HG03139 (cell line): ENCODE measurements around the gene L3MBTL2.
"Not testable (repeated sequence)": the region's sequence is repeated elsewhere in the genome, so short reads cannot be mapped to it uniquely, and the experiment has no call there.

ENCODE experiments used
- ATAC-seq: cut with Tn5 transposase; IDR thresholded peaks from one replicate; pipeline ENCODE4 v1.9.1; 2021; ENCODE audit not compliant: unreplicated experiment

The L3MBTL2 gene

GRCh38 chr22:41240377-41241132, 35.4 kb downstream of the L3MBTL2 start, which contains the start of gene CHADL:
Gene CHADL (minus strand): TSS chr22:41240931. CDS start chr22:41240881, 50 bp downstream.
- ATAC-seq, result no peak

GRCh38 chr22:41241133-41241676, 36.1 kb downstream of the L3MBTL2 start:
- no peak for ATAC-seq

- ATAC-seq, result no peak
These were observed 37.4 kb downstream of the L3MBTL2 start for GRCh38 chr22:41242396-41243117.

- no peak for ATAC-seq
These were observed 38.2 kb downstream of the L3MBTL2 start for GRCh38 chr22:41243361-41243760.

DNA sequence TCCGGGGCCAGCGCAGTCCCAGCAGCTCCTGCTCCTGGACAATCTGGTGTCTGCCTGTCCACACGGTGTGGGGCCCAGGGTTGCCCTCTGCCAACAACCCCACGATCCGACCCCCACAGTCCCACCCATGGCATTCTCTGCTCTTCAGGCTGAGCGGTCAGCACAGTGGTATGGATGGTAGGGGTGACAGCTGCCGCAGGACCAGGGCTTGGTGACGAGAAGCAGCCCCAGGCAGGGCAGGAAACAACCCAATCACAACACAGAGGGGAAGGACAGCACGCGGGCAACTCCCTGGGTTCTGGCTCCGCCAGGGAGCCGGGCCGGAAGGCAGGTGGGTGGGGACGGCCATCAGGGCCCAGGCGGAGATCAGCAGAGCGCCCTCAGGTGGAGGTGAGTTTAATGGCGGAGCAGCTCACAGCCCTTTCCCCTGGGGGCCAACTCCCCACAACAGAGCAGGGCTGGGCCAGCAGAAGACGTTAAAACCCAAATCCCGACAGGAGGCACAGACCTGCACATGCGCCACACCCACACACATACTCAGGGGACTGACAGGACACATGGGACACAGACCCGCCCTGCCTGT, 40.9 kb downstream of the L3MBTL2 start:
- ATAC-seq, result no peak

DNA sequence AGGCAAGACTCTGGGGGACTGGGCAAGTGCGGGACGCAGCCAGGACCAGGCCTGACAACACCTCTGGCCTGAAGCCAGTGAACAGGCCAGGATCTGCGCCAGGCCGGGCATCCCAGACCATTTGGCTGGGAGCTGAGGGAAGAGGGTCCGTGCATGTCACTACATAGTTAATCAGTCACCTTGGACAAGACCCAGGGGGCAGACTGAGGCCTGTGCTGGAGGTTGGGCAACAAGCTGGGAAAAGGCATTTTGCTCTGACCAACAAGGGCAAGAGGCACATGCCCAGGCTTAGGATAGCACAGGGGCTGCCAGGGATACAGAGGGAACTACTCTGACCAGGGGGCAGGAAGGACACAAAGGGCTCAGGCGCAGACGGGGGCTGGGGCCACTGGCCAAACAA, 42.6 kb downstream of the L3MBTL2 start:
- no peak for ATAC-seq

DNA sequence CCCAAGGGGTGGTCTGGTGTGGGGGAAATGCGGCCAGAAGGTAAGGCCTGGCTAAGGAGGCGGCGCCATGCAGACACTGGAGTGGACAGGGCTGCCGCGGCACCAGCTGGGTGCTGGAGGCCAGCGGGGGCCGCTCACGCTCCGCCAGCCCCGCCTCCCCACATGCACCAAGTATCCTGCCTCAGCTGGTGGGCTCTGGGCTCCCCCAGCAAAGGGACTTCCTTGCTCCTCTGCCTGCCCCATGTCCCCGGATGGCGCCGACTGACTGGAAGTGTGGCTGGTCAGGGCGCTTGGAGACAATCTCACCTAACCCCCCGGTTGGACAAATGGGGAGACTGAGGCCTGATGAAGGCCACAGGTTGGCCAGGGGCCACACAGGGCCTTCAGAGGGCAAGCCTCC, 43.2 kb downstream of the L3MBTL2 start:
- no peak for ATAC-seq

DNA sequence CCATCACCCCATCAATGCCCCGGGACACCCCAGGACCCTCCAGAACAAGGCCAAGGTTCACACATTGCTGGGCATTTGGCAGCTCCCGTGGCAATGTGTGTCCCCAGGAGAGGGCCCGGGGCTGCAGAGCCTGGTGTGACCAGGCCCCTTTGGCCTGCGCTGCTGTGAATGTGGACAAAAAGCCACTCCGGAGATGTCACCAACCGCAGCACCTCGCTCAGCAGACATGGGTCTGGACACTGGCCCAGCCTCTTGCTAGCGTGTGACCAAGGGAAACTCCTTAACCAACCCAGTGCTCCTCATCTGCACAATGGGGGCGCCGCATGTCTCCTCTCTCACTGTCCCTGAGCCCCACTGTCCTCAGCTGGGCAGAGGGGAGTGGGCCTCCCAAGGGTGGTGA, 43.6 kb downstream of the L3MBTL2 start:
- ATAC-seq, result no peak

GRCh38 chr22:41249442-41249841, 44.3 kb downstream of the L3MBTL2 start:
- no peak for ATAC-seq

GRCh38 chr22:41250127-41250526, 45.0 kb downstream of the L3MBTL2 start:
- ATAC-seq, result no peak

- no peak for ATAC-seq
These were observed 47.3 kb downstream of the L3MBTL2 start for GRCh38 chr22:41252365-41252764.

DNA sequence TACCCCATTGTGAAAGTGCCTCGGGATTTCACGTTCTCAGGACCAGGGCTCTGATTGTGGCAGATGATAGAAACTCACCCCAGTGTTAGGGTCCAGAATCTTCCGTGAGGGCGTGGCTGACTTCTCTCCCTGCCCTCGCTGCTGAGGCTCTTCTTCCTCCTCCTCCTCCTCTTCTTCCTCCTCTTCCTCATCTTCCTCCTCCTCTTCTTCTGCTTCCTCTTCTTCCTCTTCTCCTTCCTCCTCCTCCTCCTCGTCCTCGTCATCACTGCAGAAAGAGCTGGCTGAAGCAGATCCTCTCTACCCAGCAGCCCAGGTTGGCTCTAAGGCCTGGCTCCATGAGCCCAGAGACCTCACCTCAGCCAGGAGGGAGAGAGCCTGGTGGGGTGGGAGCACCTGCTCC, 49.1 kb downstream of the L3MBTL2 start:
- no peak for ATAC-seq

DNA sequence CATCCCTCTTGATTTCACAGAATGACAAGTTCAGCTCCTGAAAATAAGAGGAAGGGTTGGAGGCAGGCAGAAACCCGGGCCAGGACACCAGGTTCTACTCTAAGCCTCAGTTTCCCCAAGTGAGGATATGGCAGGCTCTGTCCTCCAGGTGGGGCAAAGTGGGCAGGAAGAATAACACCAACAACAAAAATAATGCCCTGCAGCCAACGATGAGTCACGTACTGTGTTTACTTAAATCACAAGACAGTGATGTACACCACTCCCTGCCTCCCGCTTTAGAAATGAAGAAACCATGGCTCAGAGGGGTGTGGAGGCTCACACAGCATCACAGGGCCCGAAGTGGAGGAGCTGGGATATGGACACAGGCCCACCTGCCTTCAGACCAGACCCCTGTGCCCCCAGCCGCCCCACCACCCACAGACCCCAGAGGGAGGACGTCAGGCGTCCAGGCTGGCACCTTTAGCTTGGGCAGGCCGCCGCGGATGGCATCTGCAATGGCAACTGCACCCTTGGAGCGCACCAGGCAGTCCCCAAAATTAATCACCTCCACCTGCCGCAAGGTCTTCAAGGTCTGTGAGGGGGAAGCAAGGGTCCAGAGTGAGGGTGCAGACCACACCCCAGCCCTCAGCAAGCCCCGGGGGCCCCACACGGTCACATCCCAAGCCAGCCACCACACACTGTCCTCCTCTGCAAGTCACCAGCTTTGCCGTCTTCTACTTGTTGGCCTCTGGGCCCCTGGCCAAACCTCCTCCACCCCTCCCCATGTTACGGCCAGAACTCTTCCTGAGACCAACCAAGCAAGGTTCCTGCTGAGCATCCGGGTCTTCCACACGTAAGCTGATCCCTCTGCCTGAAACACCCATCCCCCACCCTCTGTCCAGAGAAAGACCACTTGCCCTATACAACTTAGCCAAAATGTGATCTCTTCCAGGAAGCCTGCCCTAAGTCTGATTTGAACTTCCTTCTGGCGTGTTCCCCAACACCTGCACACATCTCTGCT, 51.4 kb downstream of the L3MBTL2 start:
- ATAC-seq, result no peak

DNA sequence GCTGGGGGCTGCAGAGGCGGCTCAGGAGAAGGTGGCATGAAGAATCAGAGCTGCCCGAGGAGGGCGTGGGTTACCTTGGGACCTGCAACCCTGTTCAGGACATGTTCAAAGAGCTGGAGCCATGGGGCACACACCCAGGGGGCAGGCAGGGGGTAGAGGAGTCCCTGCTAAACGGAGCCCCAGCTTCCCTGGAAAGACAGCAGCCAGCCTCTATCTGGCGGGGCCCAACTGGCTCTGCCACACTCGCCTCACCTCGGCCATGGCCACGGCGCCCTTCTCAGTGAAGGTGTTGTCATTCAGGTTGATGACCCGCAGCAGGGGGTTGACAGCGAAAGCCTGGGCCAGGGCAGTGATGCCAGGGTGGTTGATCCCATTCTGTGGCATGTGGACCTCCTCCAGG, 52.6 kb downstream of the L3MBTL2 start:
- no peak for ATAC-seq

DNA sequence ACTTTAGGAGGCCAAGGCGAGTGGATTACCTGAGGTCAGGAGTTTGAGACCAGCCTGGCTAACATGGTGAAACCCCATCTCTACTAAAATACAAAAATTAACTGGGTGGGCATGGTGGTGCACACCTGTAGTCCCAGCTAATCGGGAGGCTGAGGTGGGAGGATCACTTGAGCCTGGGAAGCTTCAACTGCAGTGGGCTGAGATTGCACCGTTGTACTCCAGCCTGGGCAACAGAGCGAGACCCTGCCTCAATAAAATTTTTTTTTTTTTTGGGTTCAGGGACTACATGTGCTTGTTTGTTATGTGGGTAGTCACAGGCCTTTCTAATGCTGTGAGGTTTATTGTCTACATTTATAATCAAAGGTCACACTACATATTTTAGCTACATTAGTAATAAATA, 54.6 kb downstream of the L3MBTL2 start:
- not testable (repeated sequence) for ATAC-seq

DNA sequence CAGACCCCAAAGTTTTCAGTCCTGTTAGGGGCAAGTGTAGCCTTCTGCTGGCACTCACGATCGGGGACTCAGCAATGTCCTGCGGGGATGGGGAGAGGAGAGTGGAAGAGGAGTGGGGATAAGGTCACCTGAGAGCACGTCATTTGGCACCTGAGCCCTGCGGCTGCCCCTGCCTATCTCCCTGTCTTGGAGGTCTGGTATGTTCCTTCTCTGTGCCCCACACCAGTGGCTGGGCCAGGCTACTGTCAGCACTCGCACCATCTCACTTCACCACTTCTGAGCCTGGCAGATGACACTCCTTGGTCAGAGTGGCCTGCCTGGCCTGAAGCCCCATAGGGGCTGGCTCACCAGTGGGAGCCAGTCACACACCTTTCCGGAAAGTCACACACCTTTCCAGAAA, 55.8 kb downstream of the L3MBTL2 start:
- ATAC-seq, result no peak

GRCh38 chr22:41261541-41262249, 56.6 kb downstream of the L3MBTL2 start:
- ATAC-seq, result no peak

- no peak for ATAC-seq
These were observed 57.2 kb downstream of the L3MBTL2 start for GRCh38 chr22:41262250-41262765.

- ATAC-seq, result no peak
These were observed 58.6 kb downstream of the L3MBTL2 start for GRCh38 chr22:41263704-41264103.
